A673 (cell line): ENCODE results near the gene E2F3. TPM values are rescaled to one million over a fixed set of nuclear protein-coding genes. Genes with fewer than 3 reads are reported as not detected.

Experiments used
- BruUV-seq: library from RNA; stranded (reverse); fragments of 400-500 nt; replicated peaks from 2 replicates; lab custom pipeline; 2021; lab: Mats Ljungman, UMichigan
- CTCF ChIA-PET: fragments of 300-600 bp; sonication (Branson Sonifier 250); formaldehyde crosslinking; loops from one replicate; lab custom pipeline; 2022; ENCODE audit warnings: antibody characterized with exemption; lab: Charles Lee
- POLR2A ChIA-PET: fragments of 300-600 bp; sonication (Branson Sonifier 250); formaldehyde crosslinking; loops from one replicate; lab custom pipeline; 2022; ENCODE audit warnings: antibody characterized with exemption; ENCODE audit not compliant: low non-redundant PET; lab: Charles Lee
- DNase-seq: peaks from one replicate; pipeline ENCODE4 v3.0.0-alpha.2; 2015; ENCODE audit warnings: low spot score
- H3K27ac ChIP-seq: fragments of 200-600 bp; sonication (generic); 2 replicates; pipeline ENCODE4 v1.5.1; 2016; ENCODE audit warnings: mixed run types, low read depth, mild to moderate bottlenecking, mixed read lengths, antibody characterized with exemption, low read length; ENCODE audit not compliant: poor library complexity, severe bottlenecking
- H3K27me3 ChIP-seq: fragments of 200-600 bp; sonication (generic); replicated peaks from 2 replicates; pipeline ENCODE4 v1.6.1; 2017; ENCODE audit warnings: mixed run types, low read depth, mild to moderate bottlenecking, mixed read lengths, antibody characterized with exemption, low read length; ENCODE audit not compliant: insufficient read depth, poor library complexity
- H3K36me3 ChIP-seq: fragments of 200-600 bp; sonication (generic); 2 replicates; pipeline ENCODE4 v1.6.1; 2016; ENCODE audit warnings: mixed run types, mild to moderate bottlenecking, mixed read lengths, antibody characterized with exemption, low read length; ENCODE audit not compliant: insufficient read depth, poor library complexity, severe bottlenecking
- H3K4me1 ChIP-seq: fragments of 200-600 bp; sonication (generic); 2 replicates; pipeline ENCODE4 v1.6.1; 2017; ENCODE audit warnings: mixed run types, mild to moderate bottlenecking, mixed read lengths, antibody characterized with exemption, low read length; ENCODE audit not compliant: insufficient read depth, poor library complexity, severe bottlenecking
- H3K4me3 ChIP-seq: fragments of 200-600 bp; sonication (generic); 2 replicates; pipeline ENCODE4 v1.5.1; 2016; ENCODE audit warnings: low read depth, mixed run types, mild to moderate bottlenecking, mixed read lengths, low read length; ENCODE audit not compliant: poor library complexity, severe bottlenecking
- H3K9me3 ChIP-seq: fragments of 200-600 bp; sonication (generic); 2 replicates; pipeline ENCODE4 v1.6.1; 2016; ENCODE audit warnings: mixed run types, low read depth, mild to moderate bottlenecking, mixed read lengths, antibody characterized with exemption, low read length; ENCODE audit not compliant: poor library complexity, severe bottlenecking
- CTCF ChIP-seq: fragments of 300-800, 200-600 bp; sonication (generic); conservative IDR thresholded peaks from 2 replicates; pipeline ENCODE4 v1.5.1; 2017; ENCODE audit warnings: low read depth, mild to moderate bottlenecking, antibody characterized with exemption, low read length, moderate library complexity, mixed read lengths
- EZH2 ChIP-seq: fragments of 200-600 bp; sonication (generic); IDR thresholded peaks from 2 replicates; pipeline ENCODE4 v1.6.1; 2017; ENCODE audit warnings: borderline replicate concordance, low read depth, mild to moderate bottlenecking, mixed read lengths, antibody characterized with exemption, low read length; ENCODE audit not compliant: poor library complexity, severe bottlenecking
- intact Hi-C: fragments of 100-400 bp; cut with micrococcal nuclease; formaldehyde crosslinking; loops from one replicate; pipeline ENCODE4 v1.10.0; 2022; ENCODE audit not compliant: unreplicated experiment
- total RNA-seq: library from RNA; stranded (reverse); gene quantifications from 2 replicates; pipeline ENCODE4 v1.2.3, GENCODE V29; 2021

Gene E2F3
- total RNA-seq, 1 experiment from 2014 or later, result 42.4 TPM

GRCh38 chr6:20472748-20473147 lies 71.1 kb downstream of the E2F3 start:
- no peak overlapping the region for H3K4me3 ChIP-seq
- H3K36me3 ChIP-seq, result no peaks in the 10 kb centered on the region
- DNase-seq, result no peak
- ChIA-PET CTCF (no interaction called here), POLR2A (no interaction called here)
- no peaks in the 10 kb centered on the region for H3K9me3 ChIP-seq
- no TSS peak for BruUV-seq
- no peaks in the 10 kb centered on the region for H3K27me3 ChIP-seq
- no peak for TF ChIP-seq EZH2
- no peak for TF ChIP-seq CTCF
- H3K4me1 ChIP-seq, result no peaks in the 10 kb centered on the region
- intact Hi-C loops, result no loop called here
- H3K27ac ChIP-seq, result no peak overlapping the region

GRCh38 chr6:20473518-20473917 lies 71.8 kb downstream of the E2F3 start:
- no peaks in the 10 kb centered on the region for H3K36me3 ChIP-seq
- CTCF ChIA-PET, result no interaction called here
- BruUV-seq, result no TSS peak

DNA sequence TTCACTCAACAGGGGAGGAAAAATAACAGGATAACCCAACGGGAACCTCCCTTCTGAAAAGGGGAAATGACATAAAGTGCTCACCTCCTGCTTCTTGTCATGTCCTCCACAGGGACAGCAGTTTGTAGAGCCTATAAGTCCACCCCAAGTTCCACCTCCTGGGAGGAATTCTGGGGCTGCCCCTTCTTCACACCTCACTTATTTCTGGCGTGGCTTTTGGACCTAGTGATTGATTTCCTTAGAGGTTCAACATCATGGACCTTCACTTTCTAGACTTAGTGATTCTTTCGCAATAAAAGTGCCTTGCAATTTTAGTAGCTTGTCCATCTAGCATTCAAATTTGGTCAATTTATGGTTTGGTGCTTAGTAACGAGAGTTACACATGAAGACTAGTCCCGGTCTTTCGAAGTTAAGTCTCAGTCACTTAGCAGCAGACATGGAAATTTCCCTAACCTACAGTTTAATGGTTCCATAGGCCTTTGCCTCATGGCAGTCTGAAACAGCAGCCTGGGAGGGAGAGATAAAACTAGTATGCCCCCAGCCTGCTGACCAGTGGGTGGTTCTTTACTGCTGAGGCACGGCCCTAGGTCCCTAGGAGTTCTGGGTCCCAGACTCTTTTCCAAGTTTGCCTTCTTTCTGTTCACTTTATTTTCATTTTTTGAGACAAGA lies 73.3 kb downstream of the E2F3 start:
- POLR2A ChIA-PET, result no interaction called here
- H3K4me1 ChIP-seq, result no peaks in the 10 kb centered on the region
- TF ChIP-seq EZH2, result no peak
- no peak for TF ChIP-seq CTCF
- intact Hi-C loops, result no loop called here
- H3K36me3 ChIP-seq, result no peaks in the 10 kb centered on the region
- H3K4me3 ChIP-seq, result no peak overlapping the region
- no peak overlapping the region for H3K27ac ChIP-seq
- no peak for DNase-seq
- H3K27me3 ChIP-seq, result no peaks in the 10 kb centered on the region
- no TSS peak for BruUV-seq
- CTCF ChIA-PET, result no interaction called here
- no peaks in the 10 kb centered on the region for H3K9me3 ChIP-seq

More at GRCh38 chr6:20473518-20473917, 71.8 kb downstream of the E2F3 start:
- Histone ChIP-seq H3K4me1 (no peaks in the 10 kb centered on the region), H3K9me3 (no peaks in the 10 kb centered on the region), H3K27ac (no peak overlapping the region), H3K27me3 (no peaks in the 10 kb centered on the region), H3K4me3 (no peak overlapping the region)
- no peak for DNase-seq
- intact Hi-C loops, result no loop called here
- POLR2A ChIA-PET, result no interaction called here
- no peak for TF ChIP-seq CTCF
- TF ChIP-seq EZH2, result no peak
